ENCODE data around the gene ZNF468.
"Not testable (repeated sequence)": the region's sequence is repeated elsewhere in the genome, so short reads cannot be mapped to it uniquely, and the experiment has no call there.

The ZNF468 gene

GRCh38 chr19:52857378-52858191 lies at the start of gene ZNF468:
TSS of gene ZNF468 (minus strand) at chr19:52857619. CDS start at chr19:52854272, 3,347 bp downstream.
- DNase-seq = peak; percentile 65

DNA sequence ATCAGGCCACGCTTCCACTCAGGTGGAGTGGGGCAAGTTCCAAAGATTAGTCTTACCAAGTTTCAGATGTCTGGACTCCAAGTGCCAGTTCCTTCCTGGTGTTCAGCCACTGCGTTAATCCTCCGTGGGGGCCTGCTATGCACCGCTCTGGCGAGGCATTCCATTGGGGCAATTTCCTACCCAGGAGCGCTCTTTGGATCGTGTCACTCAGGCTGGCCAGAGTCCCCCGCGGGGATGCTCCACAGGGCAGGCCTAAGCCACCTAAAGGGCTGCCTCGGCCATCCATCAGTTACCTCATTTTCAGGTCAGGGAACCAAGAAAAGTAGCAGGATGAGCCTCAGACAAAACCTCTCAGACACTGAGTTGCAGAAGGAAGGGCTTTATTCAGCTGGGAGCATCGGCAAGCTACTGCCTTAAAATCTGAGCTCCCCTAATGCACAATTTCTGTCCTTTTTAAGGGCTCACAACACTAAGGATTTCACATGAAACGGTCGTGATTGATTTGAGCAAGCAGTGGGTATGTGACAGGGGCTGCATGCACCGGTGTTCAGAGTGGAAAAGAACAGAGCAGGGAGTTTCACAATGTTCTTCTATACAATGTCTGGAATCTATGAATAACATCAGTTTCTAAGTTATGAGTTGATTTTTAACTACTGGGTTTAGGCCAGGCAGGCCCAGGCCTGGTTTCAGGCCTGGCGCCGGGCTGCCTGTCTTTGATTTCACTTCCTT lies 46.8 kb upstream of the ZNF468 start:
- DNase-seq = not testable (repeated sequence)

- no peak for DNase-seq
These were observed 44.4 kb upstream of the ZNF468 start for GRCh38 chr19:52901842-52902241.

DNA sequence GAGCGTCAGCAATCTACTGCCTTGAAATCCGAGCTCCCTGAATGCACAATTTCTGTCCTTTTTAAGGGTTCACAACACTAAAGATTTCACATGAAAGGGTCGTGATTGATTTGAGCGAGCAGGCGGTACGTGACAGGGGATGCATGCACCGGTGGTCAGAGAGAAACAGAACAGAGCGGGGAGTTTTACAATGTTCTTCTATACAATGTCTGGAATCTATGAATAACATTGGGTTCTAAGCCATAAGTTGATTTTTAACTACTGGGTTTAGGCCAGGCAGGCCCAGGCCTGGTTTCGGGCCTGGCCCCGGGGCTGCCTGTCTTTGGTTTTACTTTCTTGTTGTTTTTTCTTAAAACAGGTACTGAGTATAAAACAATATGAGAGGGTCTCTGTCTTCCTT lies 41.2 kb upstream of the ZNF468 start:
- not testable (repeated sequence) for DNase-seq

DNA sequence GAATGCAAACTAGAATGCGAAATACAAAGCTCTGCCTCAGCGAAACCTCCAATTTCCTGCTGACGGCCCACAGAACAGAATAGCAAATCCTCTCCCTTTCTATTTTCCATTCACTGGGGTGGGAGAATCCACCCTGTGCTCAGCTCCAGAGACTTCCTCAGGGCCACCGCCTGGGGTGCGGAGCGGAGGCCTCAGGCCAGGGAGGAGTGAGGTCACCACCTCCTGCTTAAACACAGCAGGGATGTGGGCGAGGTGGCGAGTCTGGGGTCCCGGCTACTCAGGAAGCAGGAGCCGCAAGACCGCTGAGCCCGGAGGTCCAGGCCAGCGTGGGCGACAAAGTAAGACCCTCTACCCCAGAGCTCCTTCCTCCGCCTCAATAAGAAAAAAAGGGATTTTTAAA lies 40.7 kb upstream of the ZNF468 start:
- no peak for DNase-seq

DNA sequence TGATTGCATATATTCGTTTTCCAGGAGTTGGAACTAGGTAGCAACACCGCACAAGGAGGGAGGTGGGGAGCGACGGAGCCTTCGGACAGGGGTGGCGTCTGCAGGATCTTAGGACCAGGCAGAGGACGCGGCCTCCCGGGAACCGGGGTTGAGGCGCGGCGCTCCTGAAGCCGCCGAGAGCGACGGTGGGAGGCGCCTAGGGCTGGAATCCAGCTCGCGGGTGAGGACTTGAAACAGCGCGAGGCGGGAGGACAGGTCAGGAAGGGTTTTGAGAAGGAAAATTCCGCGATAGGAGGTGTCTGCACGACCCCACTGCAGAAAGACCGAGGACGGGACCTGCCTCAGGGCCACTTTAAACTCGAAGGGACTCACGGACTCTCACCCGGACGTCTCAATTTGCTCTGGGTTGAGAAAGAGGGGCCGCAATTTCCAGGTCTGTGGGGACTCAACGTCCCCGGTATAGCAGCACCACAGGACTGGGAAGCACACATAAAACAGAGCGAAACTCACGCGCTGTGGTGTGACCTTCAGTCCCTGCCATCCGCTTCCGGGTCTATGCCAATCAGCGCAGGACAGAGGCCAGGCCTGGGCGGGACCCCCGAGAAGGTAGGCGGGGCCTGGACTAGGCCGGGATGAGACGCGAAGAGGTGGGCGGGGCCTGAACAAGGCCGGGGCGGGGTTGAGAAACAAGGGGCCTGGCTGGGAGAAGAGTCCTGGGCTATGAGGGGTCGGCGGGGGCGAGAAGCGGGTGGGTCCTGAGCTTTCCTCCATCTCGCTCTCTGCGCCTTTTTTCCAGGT lies 39.9 kb upstream of the ZNF468 start, which contains the start of gene ZNF320:
ZNF320 (minus strand) TSS at position 498 of the 798 bp plus-strand sequence. CDS start 7,380 bp downstream, outside the sequence.
- peak; percentile 97 for DNase-seq

GRCh38 chr19:52896431-52897137 lies 39.2 kb upstream of the ZNF468 start:
- DNase-seq = no peak

DNA sequence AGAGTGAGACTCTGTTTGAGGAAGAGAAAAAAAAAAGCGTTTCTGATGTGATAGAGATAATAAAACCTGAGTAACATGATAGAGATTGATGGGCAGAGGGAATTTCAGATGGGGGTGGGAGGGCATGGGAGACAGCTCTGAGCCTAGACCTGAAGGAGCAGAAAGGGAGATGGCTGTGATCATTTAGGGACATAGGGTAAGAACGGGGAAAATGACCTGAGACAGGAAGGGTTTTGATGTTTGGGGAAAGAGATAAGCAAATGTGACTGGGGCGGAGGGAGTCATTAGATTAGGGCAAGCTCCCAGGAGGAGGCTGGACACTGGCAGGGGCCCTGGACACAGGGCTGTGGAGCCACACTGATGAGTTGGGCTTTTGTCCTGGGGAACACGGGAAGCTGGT lies 33.9 kb upstream of the ZNF468 start:
- DNase-seq = no peak

GRCh38 chr19:52889931-52890330 lies 32.5 kb upstream of the ZNF468 start:
- DNase-seq = no peak

- DNase-seq = no peak
These were observed 31.7 kb upstream of the ZNF468 start for GRCh38 chr19:52889076-52889475.

DNA sequence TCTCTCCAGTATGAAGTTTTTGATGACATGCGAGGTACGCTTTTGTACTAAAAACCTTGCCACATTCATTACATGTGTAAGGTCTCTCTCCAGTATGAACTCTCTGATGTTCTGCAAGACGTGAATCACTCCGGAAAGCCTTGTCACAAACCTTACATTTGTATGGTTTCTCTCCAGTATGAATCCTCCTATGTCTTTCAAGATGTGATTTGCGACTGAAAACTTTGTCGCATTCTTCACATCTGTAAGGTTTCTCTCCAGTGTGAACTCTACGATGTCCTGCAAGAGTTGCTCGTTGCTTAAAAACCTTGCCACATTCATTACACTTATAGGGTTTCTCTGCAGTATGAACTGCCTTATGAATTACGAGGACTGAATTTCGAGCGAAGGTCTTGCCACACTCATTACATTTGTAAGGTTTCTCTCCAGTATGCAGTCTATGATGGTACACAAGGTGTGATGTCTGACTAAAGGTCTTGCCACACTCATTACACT lies 23.5 kb upstream of the ZNF468 start:
- DNase-seq = no peak

DNA sequence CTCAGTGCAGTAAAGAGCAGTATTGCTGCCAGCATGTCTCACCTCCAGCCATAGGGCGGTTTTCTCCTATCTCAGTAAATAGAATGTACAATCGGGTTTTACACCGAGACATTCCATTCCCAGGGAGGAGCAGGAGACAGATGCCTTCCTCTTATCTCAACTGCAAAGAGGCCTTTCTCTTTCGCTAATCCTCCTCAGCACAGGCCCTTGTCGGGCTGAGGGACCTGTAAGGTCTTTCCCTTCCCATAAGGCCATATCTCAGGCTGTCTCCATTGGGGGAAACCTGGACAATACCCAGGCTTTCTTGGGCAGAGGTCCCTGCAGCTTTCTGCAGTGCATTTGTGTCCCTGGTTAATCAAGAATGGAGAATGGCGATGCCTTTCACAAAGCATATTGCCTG lies 15.6 kb upstream of the ZNF468 start:
- not testable (repeated sequence) for DNase-seq

GRCh38 chr19:52871466-52871865 lies 14.0 kb upstream of the ZNF468 start:
- no peak for DNase-seq

GRCh38 chr19:52868031-52868430 lies 10.6 kb upstream of the ZNF468 start:
- not testable (repeated sequence) for DNase-seq

DNA sequence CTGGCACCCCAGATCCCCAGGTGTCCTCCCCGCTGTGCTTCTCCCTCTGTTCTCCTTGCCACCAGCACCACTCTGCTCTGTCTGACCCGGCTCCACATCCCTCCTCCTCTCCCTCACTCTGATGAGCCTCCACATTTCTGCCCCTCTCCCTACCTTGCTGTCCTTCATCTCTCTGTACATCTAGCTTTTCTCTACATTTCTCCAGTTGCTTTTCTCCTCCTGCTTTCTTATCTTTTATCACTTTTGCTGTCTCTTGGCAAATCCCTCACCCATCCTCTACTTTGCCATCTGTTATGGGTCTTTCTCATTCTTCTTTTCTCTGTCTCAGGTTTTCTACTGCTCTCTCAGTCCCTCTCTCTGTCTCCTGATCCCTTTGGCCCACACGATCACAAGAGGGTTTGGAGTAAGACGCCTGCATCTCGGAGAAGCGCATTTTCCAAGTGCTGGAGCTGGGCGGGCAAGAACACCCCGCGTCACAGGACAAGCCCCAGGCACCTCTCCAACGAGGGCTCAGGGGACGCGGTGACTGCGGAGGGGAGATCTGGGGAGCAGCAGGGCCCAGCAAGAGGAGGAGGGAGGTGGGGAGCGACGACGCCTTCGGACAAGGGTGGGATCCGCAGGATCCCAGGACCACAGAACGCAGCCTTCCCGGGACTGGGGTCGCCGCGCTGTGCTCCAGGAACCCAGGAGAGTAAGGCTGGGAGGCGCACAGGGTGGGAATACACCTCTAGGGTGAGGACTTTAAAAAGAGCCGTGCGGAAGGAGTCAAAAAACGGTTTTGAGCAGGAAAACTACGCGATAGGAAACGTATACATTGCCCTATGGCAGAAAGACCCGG lies 660 bp downstream of the ZNF468 start:
- DNase-seq = not testable (repeated sequence)

- DNase-seq = not testable (repeated sequence)
These were observed 10.1 kb downstream of the ZNF468 start for GRCh38 chr19:52847352-52847751.

DNA sequence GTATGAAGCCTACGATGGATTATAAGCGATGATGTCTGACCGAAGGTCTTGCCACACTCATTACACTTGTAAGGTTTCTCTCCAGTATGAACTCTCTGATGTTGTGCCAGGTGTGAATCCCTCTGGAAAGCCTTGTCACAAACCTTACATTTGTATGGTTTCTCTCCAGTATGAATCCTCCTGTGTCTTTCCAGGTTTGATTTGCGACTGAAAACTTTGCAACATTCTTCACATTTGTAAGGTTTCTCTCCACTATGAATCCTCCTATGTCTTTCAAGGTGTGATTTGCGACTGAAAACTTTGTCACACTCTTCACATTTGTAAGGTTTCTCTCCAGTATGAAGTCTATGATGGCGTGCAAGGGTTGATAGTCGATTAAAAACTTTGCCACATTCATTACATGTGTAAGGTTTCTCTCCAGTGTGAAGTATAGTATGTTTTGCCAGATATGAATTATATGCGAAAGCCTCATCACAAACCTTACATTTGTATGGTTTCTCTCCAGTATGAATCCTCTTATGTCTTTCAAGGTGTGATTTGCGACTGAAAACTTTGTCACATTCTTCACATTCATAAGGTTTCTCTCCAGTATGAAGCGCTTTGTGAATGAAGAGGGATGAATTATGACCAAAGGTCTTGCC lies 16.5 kb downstream of the ZNF468 start:
- DNase-seq = not testable (repeated sequence)

- not testable (repeated sequence) for DNase-seq
These were observed 23.1 kb downstream of the ZNF468 start for GRCh38 chr19:52834289-52834688.

DNA sequence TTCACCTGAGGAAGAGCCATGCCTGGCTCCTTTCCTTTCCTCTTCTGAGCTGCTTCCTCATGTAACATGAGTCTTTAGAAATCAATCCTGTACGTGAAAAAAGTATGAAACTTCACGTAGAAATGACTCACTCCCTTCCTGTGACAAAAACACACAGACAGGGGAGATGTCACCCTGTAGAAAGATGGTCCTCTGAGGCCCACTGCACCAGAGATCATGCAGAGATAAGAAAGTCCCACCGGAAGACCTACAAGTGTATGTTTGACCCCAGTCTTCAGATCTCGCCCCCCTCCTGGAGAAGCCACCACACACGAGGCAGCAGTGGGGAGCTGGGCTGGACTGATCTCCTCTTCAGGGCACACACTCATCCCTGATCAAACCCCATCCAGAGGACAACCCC lies 23.9 kb downstream of the ZNF468 start:
- not testable (repeated sequence) for DNase-seq

- not testable (repeated sequence) for DNase-seq
These were observed 27.6 kb downstream of the ZNF468 start for GRCh38 chr19:52829866-52830265.

DNA sequence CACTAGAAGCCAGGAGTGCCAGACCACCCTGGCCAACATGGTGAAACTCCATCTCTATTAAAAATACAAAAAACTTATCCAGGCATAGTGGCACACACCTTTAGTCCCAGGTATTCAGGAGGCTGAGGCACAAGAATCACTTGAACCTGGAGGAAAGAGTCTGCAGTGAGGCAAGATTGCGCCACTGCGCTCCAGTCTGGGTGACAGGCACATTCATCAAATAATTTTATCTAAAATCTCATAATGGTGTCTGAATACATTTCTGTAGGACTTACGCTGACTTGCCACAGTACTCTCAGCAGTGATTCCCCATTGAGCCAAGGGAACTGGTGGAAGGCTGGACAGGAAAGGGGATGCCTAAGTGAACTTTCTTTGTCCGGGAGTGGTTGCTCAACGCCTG lies 31.7 kb downstream of the ZNF468 start:
- no peak for DNase-seq

Measured in NCI-H1436 (cell line).